Stimulated activated memory B cell treated with anti-CD40 and anti-IgM and Interleukin-4, amounts not matched to agents 10 μg/mL and 1 μg/mL and 100 μg/mL, for 72 hours (primary cell): ENCODE results near the gene NPAS3.

ENCODE experiments used
- ATAC-seq: fragments of 150-1000 bp; cut with Tn5 transposase; 2 replicates; pipeline ENCODE4 v1.10.0; 2021
- H3K27ac Mint-ChIP-seq: one replicate; pipeline ENCODE4 v1.8.0; 2022; ENCODE audit warnings: mild to moderate bottlenecking, mixed read lengths
- H3K27me3 Mint-ChIP-seq: one replicate; pipeline ENCODE4 v1.8.0; 2022; ENCODE audit warnings: mixed read lengths
- H3K36me3 Mint-ChIP-seq: one replicate; pipeline ENCODE4 v1.8.0; 2022; ENCODE audit warnings: mixed read lengths
- H3K4me1 Mint-ChIP-seq: one replicate; pipeline ENCODE4 v1.8.0; 2022; ENCODE audit warnings: mixed read lengths
- H3K4me3 Mint-ChIP-seq: one replicate; pipeline ENCODE4 v1.8.0; 2022; ENCODE audit warnings: mild to moderate bottlenecking, moderate library complexity, mixed read lengths
- H3K9me3 Mint-ChIP-seq: one replicate; pipeline ENCODE4 v1.8.0; 2022; ENCODE audit warnings: mixed read lengths

The NPAS3 gene

GRCh38 chr14:33588771-33589170 lies 650.1 kb downstream of the NPAS3 start:
- H3K36me3 Mint-ChIP-seq: no peaks in the 10 kb centered on the region
- no peak for ATAC-seq

GRCh38 chr14:33589334-33589733 lies 650.7 kb downstream of the NPAS3 start:
- H3K4me3 Mint-ChIP-seq: no peak overlapping the region
- ATAC-seq: no peak
- no peaks in the 10 kb centered on the region for H3K27me3 Mint-ChIP-seq
- H3K9me3 Mint-ChIP-seq: no peaks in the 10 kb centered on the region
- no peak overlapping the region for H3K27ac Mint-ChIP-seq
- no peaks in the 10 kb centered on the region for H3K4me1 Mint-ChIP-seq
- H3K36me3 Mint-ChIP-seq: no peaks in the 10 kb centered on the region

More at GRCh38 chr14:33588771-33589170, 650.1 kb downstream of the NPAS3 start:
- H3K27ac Mint-ChIP-seq: no peak overlapping the region
- no peak overlapping the region for H3K4me3 Mint-ChIP-seq
- no peaks in the 10 kb centered on the region for H3K4me1 Mint-ChIP-seq
- no peaks in the 10 kb centered on the region for H3K9me3 Mint-ChIP-seq
- H3K27me3 Mint-ChIP-seq: no peaks in the 10 kb centered on the region

- Mint-ChIP-seq H3K4me1 (no peaks in the 10 kb centered on the region), H3K9me3 (no peaks in the 10 kb centered on the region), H3K27me3 (no peaks in the 10 kb centered on the region), H3K4me3 (no peak overlapping the region), H3K36me3 (no peaks in the 10 kb centered on the region), H3K27ac (no peak overlapping the region)
- no peak for ATAC-seq
Observed at GRCh38 chr14:33590891-33591630, 652.4 kb downstream of the NPAS3 start.

GRCh38 chr14:33592297-33592696 lies 653.6 kb downstream of the NPAS3 start:
- Mint-ChIP-seq H3K4me3 (no peak overlapping the region), H3K9me3 (no peaks in the 10 kb centered on the region), H3K27me3 (no peaks in the 10 kb centered on the region), H3K27ac (no peak overlapping the region), H3K4me1 (no peaks in the 10 kb centered on the region), H3K36me3 (no peaks in the 10 kb centered on the region)
- no peak for ATAC-seq

DNA sequence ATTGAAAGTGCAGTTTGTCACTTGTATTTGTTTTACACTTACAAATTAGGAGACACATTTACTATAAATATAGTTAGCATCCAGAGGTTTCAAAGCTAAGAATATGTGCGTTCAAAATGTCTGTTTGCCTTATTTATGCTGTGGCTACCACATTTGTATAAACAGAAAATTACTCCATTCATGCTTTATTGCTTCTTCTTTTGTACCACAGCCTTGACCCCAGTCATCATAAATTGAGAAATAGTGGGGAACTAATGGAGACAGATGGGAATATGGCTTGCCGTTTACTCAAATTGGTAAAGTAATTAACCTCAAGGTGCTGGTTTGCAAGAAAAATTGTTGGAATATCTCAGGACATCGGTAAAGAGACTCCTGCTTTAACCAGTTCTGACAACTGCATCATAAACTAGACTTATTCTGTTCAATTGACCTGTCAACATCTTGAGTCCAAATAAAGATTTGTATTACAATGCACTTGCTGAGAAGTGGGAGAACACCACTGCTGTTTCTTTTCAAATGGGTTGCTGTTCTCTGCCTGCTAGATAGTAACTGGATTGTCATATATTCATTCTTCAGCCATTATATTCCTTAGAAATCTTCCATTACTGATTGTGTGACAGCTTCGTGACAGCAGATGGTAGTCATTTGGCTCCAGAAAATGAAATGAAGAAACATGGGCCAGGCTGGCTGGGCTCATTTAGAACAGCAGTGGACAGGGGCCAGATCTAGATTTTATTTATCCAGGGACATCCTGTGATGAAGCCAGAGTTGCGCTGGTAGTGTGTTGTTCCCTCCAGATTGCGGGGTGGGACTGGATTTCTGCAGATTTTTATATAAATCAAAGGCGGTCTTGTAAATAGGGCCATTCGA lies 657.8 kb downstream of the NPAS3 start:
- Mint-ChIP-seq H3K4me1 (no peaks in the 10 kb centered on the region), H3K4me3 (no peak overlapping the region), H3K36me3 (no peaks in the 10 kb centered on the region), H3K27ac (no peak overlapping the region), H3K9me3 (no peaks in the 10 kb centered on the region), H3K27me3 (no peaks in the 10 kb centered on the region)
- ATAC-seq: no peak

DNA sequence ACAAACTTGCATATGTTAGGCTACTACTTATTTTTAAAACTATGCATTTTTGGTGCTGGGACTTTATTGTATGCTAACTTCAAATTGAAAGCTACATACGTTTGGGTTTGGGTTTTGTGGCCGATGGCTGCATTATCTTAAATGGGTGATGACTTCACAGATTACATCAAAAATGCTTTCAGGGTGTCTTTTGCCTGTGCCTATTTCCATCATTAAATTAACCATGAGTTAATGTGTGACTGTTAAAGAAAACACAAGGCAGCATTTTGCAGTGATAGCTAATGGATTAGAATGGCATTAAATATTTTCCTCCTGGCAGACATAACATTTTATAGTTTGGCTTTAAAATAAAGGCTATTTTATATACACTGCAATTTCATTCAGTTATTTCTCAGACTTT lies 659.9 kb downstream of the NPAS3 start:
- Mint-ChIP-seq H3K27ac (no peak overlapping the region), H3K36me3 (no peaks in the 10 kb centered on the region)
- ATAC-seq: no peak

GRCh38 chr14:33602396-33602795 lies 663.7 kb downstream of the NPAS3 start:
- no peaks in the 10 kb centered on the region for H3K9me3 Mint-ChIP-seq
- no peak overlapping the region for H3K27ac Mint-ChIP-seq
- ATAC-seq: no peak
- H3K27me3 Mint-ChIP-seq: no peaks in the 10 kb centered on the region
- no peaks in the 10 kb centered on the region for H3K36me3 Mint-ChIP-seq
- no peak overlapping the region for H3K4me3 Mint-ChIP-seq
- no peaks in the 10 kb centered on the region for H3K4me1 Mint-ChIP-seq

More for the DNA sequence above, 659.9 kb downstream of the NPAS3 start:
- Mint-ChIP-seq H3K4me3 (no peak overlapping the region), H3K9me3 (no peaks in the 10 kb centered on the region), H3K4me1 (no peaks in the 10 kb centered on the region), H3K27me3 (no peaks in the 10 kb centered on the region)

- Mint-ChIP-seq H3K36me3 (no peaks in the 10 kb centered on the region), H3K9me3 (no peaks in the 10 kb centered on the region), H3K27ac (no peak overlapping the region), H3K27me3 (no peaks in the 10 kb centered on the region), H3K4me1 (no peaks in the 10 kb centered on the region), H3K4me3 (no peak overlapping the region)
- ATAC-seq: no peak
Observed at GRCh38 chr14:33606591-33606990, 667.9 kb downstream of the NPAS3 start.

- ATAC-seq: no peak
- Mint-ChIP-seq H3K4me3 (no peak overlapping the region), H3K36me3 (no peaks in the 10 kb centered on the region), H3K27me3 (no peaks in the 10 kb centered on the region), H3K9me3 (no peaks in the 10 kb centered on the region), H3K4me1 (no peaks in the 10 kb centered on the region), H3K27ac (no peak overlapping the region)
Observed at GRCh38 chr14:33609582-33609981, 670.9 kb downstream of the NPAS3 start.

- Mint-ChIP-seq H3K36me3 (no peaks in the 10 kb centered on the region), H3K9me3 (peaks cover 2% of the 10 kb centered on the region), H3K27ac (no peak overlapping the region), H3K4me3 (no peak overlapping the region), H3K4me1 (no peaks in the 10 kb centered on the region), H3K27me3 (no peaks in the 10 kb centered on the region)
- no peak for ATAC-seq
Observed at GRCh38 chr14:33610121-33610520, 671.4 kb downstream of the NPAS3 start.

DNA sequence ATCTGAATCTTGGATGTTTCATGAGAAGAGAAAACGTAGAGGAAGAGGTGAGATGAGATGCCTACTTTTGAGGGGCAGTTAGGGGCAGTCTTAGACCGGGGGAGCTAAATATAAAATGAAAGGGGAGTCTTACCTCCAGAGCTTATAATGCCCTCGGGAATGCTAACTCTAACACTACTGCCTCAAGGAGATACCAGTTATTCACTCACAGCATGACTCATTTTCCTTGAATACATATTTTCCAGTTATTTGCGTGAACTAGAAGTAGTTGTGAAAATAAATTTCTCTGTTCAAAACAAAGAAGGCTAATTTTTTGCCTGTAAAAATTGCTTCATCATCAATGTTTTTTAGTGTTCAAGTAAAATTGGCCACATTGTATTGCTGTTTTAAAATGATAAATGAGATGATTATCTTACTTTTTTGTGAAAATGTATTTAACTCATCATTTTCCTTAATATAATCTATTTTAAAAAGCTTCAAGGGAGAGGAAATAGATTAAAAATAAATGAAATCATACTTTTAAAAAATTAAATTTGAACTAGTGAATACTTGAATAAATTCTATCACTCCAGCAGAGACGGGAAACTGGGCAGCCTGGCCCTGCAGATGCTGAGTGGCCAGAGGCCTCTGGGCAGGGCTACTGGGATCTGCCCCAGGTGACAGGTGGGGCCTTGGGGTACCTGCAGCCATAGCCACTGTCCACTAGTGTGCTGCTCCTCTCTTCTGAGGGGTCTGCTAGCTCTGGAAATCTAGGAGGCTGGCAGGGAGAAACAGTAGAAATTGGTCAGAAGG lies 672.9 kb downstream of the NPAS3 start:
- no peak for ATAC-seq
- H3K4me1 Mint-ChIP-seq: no peaks in the 10 kb centered on the region
- H3K27me3 Mint-ChIP-seq: no peaks in the 10 kb centered on the region
- peaks cover 3% of the 10 kb centered on the region for H3K9me3 Mint-ChIP-seq
- no peaks in the 10 kb centered on the region for H3K36me3 Mint-ChIP-seq
- no peak overlapping the region for H3K4me3 Mint-ChIP-seq
- H3K27ac Mint-ChIP-seq: no peak overlapping the region

DNA sequence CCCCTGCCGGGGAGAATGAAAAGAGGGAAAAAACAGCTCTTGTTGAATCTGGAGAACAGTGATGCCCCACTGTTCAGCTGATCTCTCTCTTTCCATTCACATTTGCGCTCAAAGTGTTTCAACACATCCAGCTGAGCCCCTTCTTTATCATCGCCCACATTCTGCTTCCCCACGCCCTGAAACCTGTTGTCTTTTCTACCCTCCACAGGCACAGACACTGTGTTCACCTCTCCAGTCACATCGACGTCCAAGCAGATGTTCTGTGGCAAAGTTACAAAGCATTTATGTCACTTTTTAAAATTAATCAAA lies 673.5 kb downstream of the NPAS3 start:
- no peak overlapping the region for H3K4me3 Mint-ChIP-seq
- no peaks in the 10 kb centered on the region for H3K27me3 Mint-ChIP-seq
- ATAC-seq: no peak
- H3K27ac Mint-ChIP-seq: no peak overlapping the region
- H3K4me1 Mint-ChIP-seq: no peaks in the 10 kb centered on the region
- H3K36me3 Mint-ChIP-seq: no peaks in the 10 kb centered on the region
- H3K9me3 Mint-ChIP-seq: peaks cover 3% of the 10 kb centered on the region

- H3K9me3 Mint-ChIP-seq: peaks cover 3% of the 10 kb centered on the region
Observed at GRCh38 chr14:33617154-33617553, 678.5 kb downstream of the NPAS3 start.

GRCh38 chr14:33618361-33619105 lies 679.9 kb downstream of the NPAS3 start:
- H3K27me3 Mint-ChIP-seq: no peaks in the 10 kb centered on the region
- no peak overlapping the region for H3K4me3 Mint-ChIP-seq
- peaks cover 5% of the 10 kb centered on the region for H3K9me3 Mint-ChIP-seq
- H3K36me3 Mint-ChIP-seq: no peaks in the 10 kb centered on the region
- H3K27ac Mint-ChIP-seq: no peak overlapping the region
- no peaks in the 10 kb centered on the region for H3K4me1 Mint-ChIP-seq
- no peak for ATAC-seq

More at GRCh38 chr14:33617154-33617553, 678.5 kb downstream of the NPAS3 start:
- no peak overlapping the region for H3K27ac Mint-ChIP-seq
- H3K36me3 Mint-ChIP-seq: no peaks in the 10 kb centered on the region
- no peak overlapping the region for H3K4me3 Mint-ChIP-seq
- no peak for ATAC-seq
- H3K4me1 Mint-ChIP-seq: no peaks in the 10 kb centered on the region
- H3K27me3 Mint-ChIP-seq: no peaks in the 10 kb centered on the region

- H3K36me3 Mint-ChIP-seq: no peaks in the 10 kb centered on the region
- H3K4me3 Mint-ChIP-seq: no peak overlapping the region
- ATAC-seq: no peak
- H3K27me3 Mint-ChIP-seq: no peaks in the 10 kb centered on the region
- H3K27ac Mint-ChIP-seq: no peak overlapping the region
- no peaks in the 10 kb centered on the region for H3K4me1 Mint-ChIP-seq
- peaks cover 3% of the 10 kb centered on the region for H3K9me3 Mint-ChIP-seq
Observed at GRCh38 chr14:33622496-33622895, 683.8 kb downstream of the NPAS3 start.
